Adrenal gland (tissue), 5 donors: ENCODE data around the gene FBXW12.

Source experiments
- POLR2A ChIP-seq, 2 donors: fragments of 450-650 bp; IDR thresholded peaks; one replicate each; pipeline ENCODE4 v1.6.1; 2017; ENCODE audit warnings: antibody characterized with exemption in 2 of 2, mild to moderate bottlenecking in 2 of 2, moderate library complexity in 1 of 2
- TF ChIP-seq, protein P1 (sequence below), 6 experiments: fragments of 450-650 bp in 4 of 6; fragments of 200-600 bp in 2 of 6; sonication (generic) in 1 of 6; IDR thresholded peaks; 1 replicate in 5 of 6; 2 replicates in 1 of 6; pipeline versions ENCODE4 v1.5.1 to v1.8.0; 2016 to 2021; ENCODE audit warnings: antibody characterized with exemption in 6 of 6, mild to moderate bottlenecking in 2 of 6, moderate library complexity in 1 of 6
- donor health status: DM: no; HTN: no; CAD: no.

GRCh38 chr3:48406443-48407431, 34.7 kb downstream of the FBXW12 start:
- TF ChIP-seq, protein P1, sequence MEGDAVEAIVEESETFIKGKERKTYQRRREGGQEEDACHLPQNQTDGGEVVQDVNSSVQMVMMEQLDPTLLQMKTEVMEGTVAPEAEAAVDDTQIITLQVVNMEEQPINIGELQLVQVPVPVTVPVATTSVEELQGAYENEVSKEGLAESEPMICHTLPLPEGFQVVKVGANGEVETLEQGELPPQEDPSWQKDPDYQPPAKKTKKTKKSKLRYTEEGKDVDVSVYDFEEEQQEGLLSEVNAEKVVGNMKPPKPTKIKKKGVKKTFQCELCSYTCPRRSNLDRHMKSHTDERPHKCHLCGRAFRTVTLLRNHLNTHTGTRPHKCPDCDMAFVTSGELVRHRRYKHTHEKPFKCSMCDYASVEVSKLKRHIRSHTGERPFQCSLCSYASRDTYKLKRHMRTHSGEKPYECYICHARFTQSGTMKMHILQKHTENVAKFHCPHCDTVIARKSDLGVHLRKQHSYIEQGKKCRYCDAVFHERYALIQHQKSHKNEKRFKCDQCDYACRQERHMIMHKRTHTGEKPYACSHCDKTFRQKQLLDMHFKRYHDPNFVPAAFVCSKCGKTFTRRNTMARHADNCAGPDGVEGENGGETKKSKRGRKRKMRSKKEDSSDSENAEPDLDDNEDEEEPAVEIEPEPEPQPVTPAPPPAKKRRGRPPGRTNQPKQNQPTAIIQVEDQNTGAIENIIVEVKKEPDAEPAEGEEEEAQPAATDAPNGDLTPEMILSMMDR (IDR thresholded peaks at IDR 0.05) = no peak
- no peak for TF ChIP-seq POLR2A (IDR thresholded peaks at IDR 0.05)
